HG02938 (cell line): ENCODE measurements around the gene RALB.
"Not testable (repeated sequence)": the region's sequence is repeated elsewhere in the genome, so short reads cannot be mapped to it uniquely, and the experiment has no call there.

Source experiments
- ATAC-seq: cut with Tn5 transposase; IDR thresholded peaks from one replicate; pipeline ENCODE4 v1.9.1; 2021; ENCODE audit warnings: mild to moderate bottlenecking, moderate library complexity; ENCODE audit not compliant: unreplicated experiment

Gene RALB

GRCh38 chr2:120291401-120292311 lies 39.0 kb downstream of the RALB start:
- ATAC-seq = no peak

GRCh38 chr2:120293096-120294007 lies 40.7 kb downstream of the RALB start:
- peak; percentile 16 for ATAC-seq

GRCh38 chr2:120294008-120294340 lies 41.3 kb downstream of the RALB start:
- peak; percentile 62 for ATAC-seq

DNA sequence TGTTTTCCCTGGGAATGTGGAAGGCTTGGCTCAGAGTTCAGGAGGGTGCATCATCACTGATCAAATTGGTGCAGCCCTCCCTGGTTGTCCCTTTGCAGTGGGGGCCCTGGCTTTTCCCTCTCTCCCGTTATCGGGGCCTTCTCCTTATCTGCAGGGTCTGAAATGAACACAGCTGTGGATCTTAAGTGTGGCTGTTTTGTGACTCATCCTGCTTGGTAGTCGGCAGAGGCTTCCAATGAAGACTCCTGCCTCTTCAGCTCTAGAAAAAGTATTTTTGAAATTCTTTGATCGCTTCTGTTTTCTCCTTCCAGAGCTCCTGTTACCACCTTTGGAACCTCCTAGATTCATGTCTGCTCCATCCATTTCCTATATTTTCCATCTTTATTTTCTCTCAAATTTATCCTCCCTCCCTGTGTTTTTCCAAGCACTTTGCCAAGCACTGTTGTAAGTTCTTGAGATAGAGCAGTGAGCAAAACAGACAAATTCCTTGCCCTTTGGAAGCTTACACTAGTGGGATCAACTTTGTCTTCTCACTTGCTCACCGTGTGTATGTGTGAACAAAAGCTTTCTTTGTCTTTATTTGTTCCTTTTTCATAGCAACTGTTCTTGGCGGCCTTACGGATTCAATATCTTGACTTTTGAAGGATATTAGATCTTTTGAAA lies 45.7 kb downstream of the RALB start:
- ATAC-seq = no peak

DNA sequence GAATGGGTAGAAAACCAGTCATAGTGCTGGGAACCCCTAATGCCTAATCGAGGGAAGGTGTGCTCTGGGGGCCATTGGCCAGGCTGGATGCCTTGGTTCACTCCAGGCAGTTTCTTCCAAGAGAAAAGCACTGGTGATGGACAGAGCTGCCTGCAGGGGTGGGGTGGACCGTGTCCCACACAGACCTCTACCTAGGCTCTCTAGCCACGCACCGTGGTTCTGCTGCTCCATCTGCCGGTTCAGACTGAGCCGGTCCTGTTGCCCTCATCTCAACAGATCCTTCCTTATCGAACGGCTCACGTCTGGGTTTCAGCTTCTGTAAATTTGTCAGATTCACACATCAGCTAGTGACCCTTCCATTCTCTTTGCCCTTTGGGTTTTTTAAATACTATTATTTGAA lies 46.4 kb downstream of the RALB start:
- ATAC-seq = no peak

- ATAC-seq = no peak
Measured at GRCh38 chr2:120299561-120299960, 46.9 kb downstream of the RALB start.

GRCh38 chr2:120300385-120300784 lies 47.7 kb downstream of the RALB start:
- ATAC-seq = no peak

GRCh38 chr2:120301284-120301683 lies 48.6 kb downstream of the RALB start:
- no peak for ATAC-seq

DNA sequence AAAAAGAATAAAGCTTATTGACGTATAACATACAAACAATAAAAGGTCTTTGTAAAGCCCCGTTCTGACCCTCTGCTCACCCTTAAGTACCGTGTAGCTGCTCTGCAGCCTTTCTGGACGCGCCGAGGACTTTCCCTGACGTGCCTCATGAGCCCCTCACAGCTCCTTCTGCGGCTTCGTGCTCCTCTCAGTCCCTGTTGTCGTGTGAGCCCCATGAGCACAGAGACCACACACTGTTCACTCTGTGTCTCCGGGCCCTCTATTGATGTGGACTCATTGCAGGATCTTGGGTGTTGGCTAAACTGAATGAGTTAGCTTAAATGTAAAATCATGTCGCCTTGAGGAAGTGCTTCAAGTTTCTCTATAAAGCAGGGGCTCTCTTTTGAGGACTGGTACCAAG lies 49.6 kb downstream of the RALB start:
- no peak for ATAC-seq

- ATAC-seq = no peak
Measured at GRCh38 chr2:120303177-120303576, 50.5 kb downstream of the RALB start.

- no peak for ATAC-seq
Measured at GRCh38 chr2:120305296-120305695, 52.6 kb downstream of the RALB start.

GRCh38 chr2:120305937-120306490 lies 53.4 kb downstream of the RALB start:
- ATAC-seq = no peak

- ATAC-seq = no peak
Measured at GRCh38 chr2:120307482-120307881, 54.8 kb downstream of the RALB start.

DNA sequence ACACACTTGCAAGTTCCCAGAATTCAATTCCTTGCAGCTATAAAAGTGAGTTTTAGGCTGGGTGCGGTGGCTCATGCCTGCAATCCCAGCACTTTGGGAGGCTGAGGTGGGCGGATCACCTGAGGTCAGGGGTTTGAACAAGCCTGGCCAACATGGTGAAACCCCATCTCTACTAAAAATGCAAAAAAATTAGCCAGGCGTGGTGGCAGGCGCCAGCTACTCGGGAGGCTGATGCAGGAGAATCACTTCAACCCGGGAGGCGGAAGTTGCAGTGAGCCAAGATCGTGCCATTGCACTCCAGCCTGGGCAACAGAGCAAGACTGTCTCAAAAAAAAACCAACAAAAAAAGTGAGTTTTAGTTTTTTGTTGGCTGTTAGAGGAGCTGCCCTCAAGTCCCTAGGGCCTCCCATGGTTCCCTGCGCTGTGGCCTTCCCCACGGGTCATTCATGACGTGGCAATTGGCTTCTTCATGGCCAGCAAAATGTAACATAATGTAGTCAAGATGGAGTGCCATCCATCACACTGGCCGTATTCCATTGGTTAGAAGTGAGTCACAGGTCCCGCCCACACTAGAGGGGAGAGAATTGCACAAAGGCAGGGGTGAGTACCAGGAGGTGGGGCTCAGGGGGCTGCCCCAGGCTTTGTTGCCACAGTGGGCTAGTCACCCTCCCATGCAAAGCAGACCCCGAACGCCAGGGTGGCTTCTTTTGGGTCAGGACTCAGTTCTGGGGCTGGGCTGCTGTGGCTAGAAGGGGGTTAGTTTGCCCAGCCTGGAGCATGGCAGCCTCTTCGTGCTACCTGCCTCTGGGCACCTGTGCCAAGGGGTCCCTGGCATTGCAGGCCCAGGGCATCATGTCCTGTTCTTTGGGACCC lies 55.6 kb downstream of the RALB start:
- no peak for ATAC-seq

DNA sequence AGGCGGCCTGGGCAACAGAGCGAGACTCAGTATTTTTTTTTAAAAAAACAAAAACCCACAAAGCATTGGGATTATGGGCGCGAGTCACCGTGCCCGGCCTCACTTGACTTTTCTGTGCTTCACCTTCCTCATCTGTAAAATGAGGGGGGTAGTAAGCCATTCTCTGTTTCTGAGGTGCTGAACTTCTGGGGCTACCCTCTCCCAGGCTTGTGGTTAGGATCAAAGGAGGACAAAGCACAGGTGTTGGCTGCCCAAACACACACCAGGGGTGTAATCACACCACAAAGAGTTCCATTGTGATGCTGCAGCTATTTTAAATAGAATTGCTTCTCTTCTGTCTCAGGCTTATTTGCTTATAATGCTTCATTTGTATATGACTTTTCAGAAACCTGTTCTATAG lies 57.5 kb downstream of the RALB start:
- no peak for ATAC-seq

GRCh38 chr2:120310841-120311240 lies 58.2 kb downstream of the RALB start:
- ATAC-seq = not testable (repeated sequence)

GRCh38 chr2:120312076-120312475 lies 59.4 kb downstream of the RALB start:
- ATAC-seq = no peak

GRCh38 chr2:120312860-120313694 lies 60.4 kb downstream of the RALB start:
- no peak for ATAC-seq
